HG02884 (cell line): Measurements from ENCODE around the gene DCDC1.

Experiments
- ATAC-seq: cut with Tn5 transposase; IDR thresholded peaks from one replicate; pipeline ENCODE4 v1.9.1; 2021; ENCODE audit warnings: mild to moderate bottlenecking, moderate library complexity; ENCODE audit not compliant: unreplicated experiment

DCDC1 gene

GRCh38 chr11:31107649-31108048, 261.9 kb downstream of the DCDC1 start:
- no peak for ATAC-seq

GRCh38 chr11:31106968-31107576, 262.5 kb downstream of the DCDC1 start:
- ATAC-seq: peak; percentile 92

GRCh38 chr11:31106326-31106725, 263.2 kb downstream of the DCDC1 start:
- ATAC-seq: no peak

GRCh38 chr11:31102875-31103274, 266.7 kb downstream of the DCDC1 start:
- no peak for ATAC-seq

- ATAC-seq: no peak
Observed at GRCh38 chr11:31102316-31102715, 267.2 kb downstream of the DCDC1 start.

- no peak for ATAC-seq
Observed at GRCh38 chr11:31096191-31096805, 273.2 kb downstream of the DCDC1 start.

GRCh38 chr11:31092638-31093037, 276.9 kb downstream of the DCDC1 start:
- no peak for ATAC-seq

GRCh38 chr11:31089117-31089516, 280.4 kb downstream of the DCDC1 start:
- no peak for ATAC-seq

- ATAC-seq: no peak
Observed at GRCh38 chr11:31069447-31070205, 299.9 kb downstream of the DCDC1 start.

- ATAC-seq: no peak
Observed at GRCh38 chr11:31060880-31061279, 308.7 kb downstream of the DCDC1 start.

GRCh38 chr11:31059529-31059928, 310.0 kb downstream of the DCDC1 start:
- ATAC-seq: no peak

- ATAC-seq: no peak
Observed at GRCh38 chr11:31050061-31050765, 319.3 kb downstream of the DCDC1 start.

GRCh38 chr11:31045335-31045734, 324.2 kb downstream of the DCDC1 start:
- no peak for ATAC-seq

- ATAC-seq: no peak
Observed at GRCh38 chr11:31030138-31030792, 339.3 kb downstream of the DCDC1 start.

- ATAC-seq: no peak
Observed at GRCh38 chr11:31026315-31026714, 343.2 kb downstream of the DCDC1 start.

GRCh38 chr11:31022080-31022479, 347.5 kb downstream of the DCDC1 start:
- ATAC-seq: no peak

GRCh38 chr11:31019786-31020185, 349.8 kb downstream of the DCDC1 start:
- ATAC-seq: no peak

- no peak for ATAC-seq
Observed at GRCh38 chr11:31005202-31005601, 364.3 kb downstream of the DCDC1 start.

GRCh38 chr11:31001427-31001826, 368.1 kb downstream of the DCDC1 start:
- ATAC-seq: no peak

GRCh38 chr11:31000381-31000780, 369.2 kb downstream of the DCDC1 start:
- ATAC-seq: no peak

- ATAC-seq: no peak
Observed at GRCh38 chr11:30992513-30992849, 377.1 kb downstream of the DCDC1 start.
